Liver (tissue), 3 donors: ENCODE results near the gene CDH23.

Source experiments
- RAD21 ChIP-seq, 2 donors: IDR thresholded peaks; 2 replicates each; pipeline ENCODE4 v1.6.1; 2016; ENCODE audit warnings: antibody characterized with exemption in 2 of 2, mild to moderate bottlenecking in 2 of 2
- TF ChIP-seq, protein P1 (sequence below): fragments of 150-350 bp; IDR thresholded peaks from 2 replicates; pipeline ENCODE4 v1.5.1; 2017; ENCODE audit warnings: improper control_type of control experiment, low read depth, low read length; ENCODE audit not compliant: missing input control
- TF ChIP-seq, protein P2 (sequence below): IDR thresholded peaks from 2 replicates; pipeline ENCODE4 v1.6.1; 2016; ENCODE audit warnings: antibody characterized with exemption, mild to moderate bottlenecking
- donor health status: healthy.
- donor health status: healthy.

DNA sequence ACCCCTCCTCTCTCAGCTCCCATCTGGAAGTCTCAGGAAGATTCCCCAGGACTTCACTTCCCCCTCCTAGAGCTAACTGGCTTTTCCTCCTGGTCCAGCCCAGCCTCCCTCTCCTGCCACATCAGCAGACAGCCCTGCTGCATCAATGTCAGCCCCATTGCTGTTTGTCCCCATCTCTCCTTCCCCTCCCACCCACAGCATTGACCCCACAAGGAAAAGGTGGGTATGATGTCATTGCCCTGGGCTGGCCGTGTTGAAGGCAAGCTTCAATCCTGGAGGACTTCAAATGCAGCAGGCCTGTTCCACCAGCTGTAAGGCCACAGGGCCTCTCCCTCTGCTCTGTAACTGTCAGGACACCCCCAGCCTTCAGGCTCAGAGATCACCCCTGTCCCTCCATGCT is 256.3 kb downstream of the CDH23 start:
- no peak for TF ChIP-seq RAD21 (IDR thresholded peaks at IDR 0.05)
- TF ChIP-seq, protein P1, sequence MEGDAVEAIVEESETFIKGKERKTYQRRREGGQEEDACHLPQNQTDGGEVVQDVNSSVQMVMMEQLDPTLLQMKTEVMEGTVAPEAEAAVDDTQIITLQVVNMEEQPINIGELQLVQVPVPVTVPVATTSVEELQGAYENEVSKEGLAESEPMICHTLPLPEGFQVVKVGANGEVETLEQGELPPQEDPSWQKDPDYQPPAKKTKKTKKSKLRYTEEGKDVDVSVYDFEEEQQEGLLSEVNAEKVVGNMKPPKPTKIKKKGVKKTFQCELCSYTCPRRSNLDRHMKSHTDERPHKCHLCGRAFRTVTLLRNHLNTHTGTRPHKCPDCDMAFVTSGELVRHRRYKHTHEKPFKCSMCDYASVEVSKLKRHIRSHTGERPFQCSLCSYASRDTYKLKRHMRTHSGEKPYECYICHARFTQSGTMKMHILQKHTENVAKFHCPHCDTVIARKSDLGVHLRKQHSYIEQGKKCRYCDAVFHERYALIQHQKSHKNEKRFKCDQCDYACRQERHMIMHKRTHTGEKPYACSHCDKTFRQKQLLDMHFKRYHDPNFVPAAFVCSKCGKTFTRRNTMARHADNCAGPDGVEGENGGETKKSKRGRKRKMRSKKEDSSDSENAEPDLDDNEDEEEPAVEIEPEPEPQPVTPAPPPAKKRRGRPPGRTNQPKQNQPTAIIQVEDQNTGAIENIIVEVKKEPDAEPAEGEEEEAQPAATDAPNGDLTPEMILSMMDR: no peak
- TF ChIP-seq, protein P2, sequence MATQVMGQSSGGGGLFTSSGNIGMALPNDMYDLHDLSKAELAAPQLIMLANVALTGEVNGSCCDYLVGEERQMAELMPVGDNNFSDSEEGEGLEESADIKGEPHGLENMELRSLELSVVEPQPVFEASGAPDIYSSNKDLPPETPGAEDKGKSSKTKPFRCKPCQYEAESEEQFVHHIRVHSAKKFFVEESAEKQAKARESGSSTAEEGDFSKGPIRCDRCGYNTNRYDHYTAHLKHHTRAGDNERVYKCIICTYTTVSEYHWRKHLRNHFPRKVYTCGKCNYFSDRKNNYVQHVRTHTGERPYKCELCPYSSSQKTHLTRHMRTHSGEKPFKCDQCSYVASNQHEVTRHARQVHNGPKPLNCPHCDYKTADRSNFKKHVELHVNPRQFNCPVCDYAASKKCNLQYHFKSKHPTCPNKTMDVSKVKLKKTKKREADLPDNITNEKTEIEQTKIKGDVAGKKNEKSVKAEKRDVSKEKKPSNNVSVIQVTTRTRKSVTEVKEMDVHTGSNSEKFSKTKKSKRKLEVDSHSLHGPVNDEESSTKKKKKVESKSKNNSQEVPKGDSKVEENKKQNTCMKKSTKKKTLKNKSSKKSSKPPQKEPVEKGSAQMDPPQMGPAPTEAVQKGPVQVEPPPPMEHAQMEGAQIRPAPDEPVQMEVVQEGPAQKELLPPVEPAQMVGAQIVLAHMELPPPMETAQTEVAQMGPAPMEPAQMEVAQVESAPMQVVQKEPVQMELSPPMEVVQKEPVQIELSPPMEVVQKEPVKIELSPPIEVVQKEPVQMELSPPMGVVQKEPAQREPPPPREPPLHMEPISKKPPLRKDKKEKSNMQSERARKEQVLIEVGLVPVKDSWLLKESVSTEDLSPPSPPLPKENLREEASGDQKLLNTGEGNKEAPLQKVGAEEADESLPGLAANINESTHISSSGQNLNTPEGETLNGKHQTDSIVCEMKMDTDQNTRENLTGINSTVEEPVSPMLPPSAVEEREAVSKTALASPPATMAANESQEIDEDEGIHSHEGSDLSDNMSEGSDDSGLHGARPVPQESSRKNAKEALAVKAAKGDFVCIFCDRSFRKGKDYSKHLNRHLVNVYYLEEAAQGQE: no peak
